Activated CD8-positive, alpha-beta memory T cell treated with anti-CD3 and anti-CD28 coated beads, Interleukin-2, amount 50 U/mL, for 24 hours (primary cell): ENCODE measurements around the gene CH25H.

Experiments used
- DNase-seq: peaks from one replicate; pipeline ENCODE4 v3.0.0-alpha.2; 2020; ENCODE audit errors: extremely low read depth

Gene CH25H

DNA sequence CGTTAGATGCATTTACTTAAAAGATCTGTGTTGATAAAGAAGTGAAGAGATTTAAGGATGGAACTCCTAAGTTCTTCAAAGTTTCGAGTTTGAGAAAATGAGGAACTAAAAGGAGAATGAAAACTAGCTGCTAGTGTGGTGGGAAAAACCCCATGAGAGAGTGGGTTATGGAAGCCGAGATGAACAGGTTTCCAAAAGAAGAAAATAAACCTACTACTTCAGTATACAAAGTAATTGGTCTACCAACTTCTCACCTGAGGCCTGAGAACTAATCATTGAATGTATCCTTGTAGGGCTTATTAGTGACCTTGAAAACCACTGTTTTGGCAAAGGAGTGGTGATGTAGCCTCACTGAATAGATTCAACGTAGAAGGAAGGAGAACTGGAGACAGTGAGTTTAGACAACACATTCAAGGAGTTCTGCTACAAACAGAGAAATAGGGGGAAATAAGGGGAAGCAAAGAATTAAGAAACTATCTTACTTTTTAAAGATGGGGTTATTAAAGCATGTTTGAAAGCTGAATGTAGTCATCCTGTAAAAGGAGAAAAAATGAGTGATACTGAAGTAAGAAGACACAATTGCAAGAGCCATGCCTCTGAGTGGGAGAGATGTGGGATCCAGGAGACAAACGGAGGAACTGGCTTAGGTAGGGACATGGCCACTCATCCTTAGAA lies 50.8 kb downstream of the CH25H start:
- no peak for DNase-seq
